ENCODE results near the gene FOXE1.

Gene FOXE1

GRCh38 chr9:97809666-97810344, 43.2 kb upstream of the FOXE1 start:
- no peaks in the 10 kb centered on the region for H3K9me3 ChIP-seq (ENCODE audit: insufficient read depth, low read depth, low read length)
- no peaks in the 10 kb centered on the region for H3K79me2 ChIP-seq (ENCODE audit: insufficient read depth, low read length)
- H3K27me3 ChIP-seq (ENCODE audit: insufficient read depth, low read length, poor library complexity, severe bottlenecking), result no peaks in the 10 kb centered on the region
- no peak overlapping the region for H3K4me2 ChIP-seq (ENCODE audit: low read depth, low read length, poor library complexity, severe bottlenecking)
- H4K20me1 ChIP-seq (ENCODE audit: insufficient read depth, low read length, poor library complexity, severe bottlenecking), result no peaks in the 10 kb centered on the region
- H3K4me1 ChIP-seq (ENCODE audit: insufficient read depth, low read length, poor library complexity, severe bottlenecking), result no peaks in the 10 kb centered on the region
- H3K36me3 ChIP-seq (ENCODE audit: insufficient read depth, low read length), result no peaks in the 10 kb centered on the region
- no peaks in the 10 kb centered on the region for H3K9me2 ChIP-seq (replicated peaks; ENCODE audit: low read depth, low read length)
- TF ChIP-seq EZH2phosphoT487 (IDR thresholded peaks at IDR 0.05; ENCODE audit: borderline replicate concordance), result no peak
- no peak for TF ChIP-seq CTCF (conservative IDR thresholded peaks at IDR 0.05; ENCODE audit: low read length)
- no peaks in the 10 kb centered on the region for H3F3A ChIP-seq (ENCODE audit: low read depth)
- no peak overlapping the region for H3K9ac ChIP-seq (ENCODE audit: low read depth, low read length, poor library complexity, severe bottlenecking)
- H2AFZ ChIP-seq (ENCODE audit: low read length), result no peak overlapping the region
- H3K4me3 ChIP-seq (ENCODE audit: low read length, poor library complexity, severe bottlenecking), result no peak overlapping the region

- H3K4me2 ChIP-seq (ENCODE audit: low read depth, low read length, poor library complexity, severe bottlenecking), result no peak overlapping the region
- H3K79me2 ChIP-seq (ENCODE audit: insufficient read depth, low read length), result no peaks in the 10 kb centered on the region
- no peak overlapping the region for H3K4me3 ChIP-seq (ENCODE audit: low read length, poor library complexity, severe bottlenecking)
- H3F3A ChIP-seq (ENCODE audit: low read depth), result no peaks in the 10 kb centered on the region
- no peaks in the 10 kb centered on the region for H3K9me2 ChIP-seq (replicated peaks; ENCODE audit: low read depth, low read length)
- no peaks in the 10 kb centered on the region for H3K4me1 ChIP-seq (ENCODE audit: insufficient read depth, low read length, poor library complexity, severe bottlenecking)
- H2AFZ ChIP-seq (ENCODE audit: low read length), result no peak overlapping the region
- TF ChIP-seq EZH2phosphoT487 (IDR thresholded peaks at IDR 0.05; ENCODE audit: borderline replicate concordance) (no peak), CTCF (conservative IDR thresholded peaks at IDR 0.05; ENCODE audit: low read length) (no peak)
- H3K36me3 ChIP-seq (ENCODE audit: insufficient read depth, low read length), result no peaks in the 10 kb centered on the region
- H3K27me3 ChIP-seq (ENCODE audit: insufficient read depth, low read length, poor library complexity, severe bottlenecking), result no peaks in the 10 kb centered on the region
- no peaks in the 10 kb centered on the region for H4K20me1 ChIP-seq (ENCODE audit: insufficient read depth, low read length, poor library complexity, severe bottlenecking)
- no peak overlapping the region for H3K9ac ChIP-seq (ENCODE audit: low read depth, low read length, poor library complexity, severe bottlenecking)
- no peaks in the 10 kb centered on the region for H3K9me3 ChIP-seq (ENCODE audit: insufficient read depth, low read depth, low read length)
These were observed 41.3 kb upstream of the FOXE1 start for GRCh38 chr9:97811533-97812246.

GRCh38 chr9:97812247-97812543, 40.8 kb upstream of the FOXE1 start:
- Histone ChIP-seq H3K4me3 (ENCODE audit: low read length, poor library complexity, severe bottlenecking) (no peak overlapping the region), H3K4me1 (ENCODE audit: insufficient read depth, low read length, poor library complexity, severe bottlenecking) (no peaks in the 10 kb centered on the region), H4K20me1 (ENCODE audit: insufficient read depth, low read length, poor library complexity, severe bottlenecking) (no peaks in the 10 kb centered on the region), H3K79me2 (ENCODE audit: insufficient read depth, low read length) (no peaks in the 10 kb centered on the region), H3K36me3 (ENCODE audit: insufficient read depth, low read length) (no peaks in the 10 kb centered on the region), H3K9me3 (ENCODE audit: insufficient read depth, low read depth, low read length) (no peaks in the 10 kb centered on the region), H2AFZ (ENCODE audit: low read length) (no peak overlapping the region), H3K9ac (ENCODE audit: low read depth, low read length, poor library complexity, severe bottlenecking) (no peak overlapping the region), H3K27me3 (ENCODE audit: insufficient read depth, low read length, poor library complexity, severe bottlenecking) (no peaks in the 10 kb centered on the region), H3K4me2 (ENCODE audit: low read depth, low read length, poor library complexity, severe bottlenecking) (no peak overlapping the region), H3F3A (ENCODE audit: low read depth) (no peaks in the 10 kb centered on the region), H3K9me2 (replicated peaks; ENCODE audit: low read depth, low read length) (no peaks in the 10 kb centered on the region)
- TF ChIP-seq EZH2phosphoT487 (IDR thresholded peaks at IDR 0.05; ENCODE audit: borderline replicate concordance) (no peak), CTCF (conservative IDR thresholded peaks at IDR 0.05; ENCODE audit: low read length) (no peak)
